ENCODE data around the gene HLF. TPM values are rescaled to one million over a fixed set of nuclear protein-coding genes. Genes with fewer than 3 reads are reported as not detected.

The HLF gene
- total RNA-seq, 1 experiment from 2014 or later, result 1.5 TPM

- Histone ChIP-seq H4K20me1 (ENCODE audit: insufficient read depth) (no peaks in the 10 kb centered on the region), H3K79me2 (ENCODE audit: insufficient read depth, low read length) (no peaks in the 10 kb centered on the region), H3K27me3 (ENCODE audit: insufficient read depth, low read length) (no peaks in the 10 kb centered on the region), H3K4me2 (ENCODE audit: low read length) (no peak overlapping the region), H3K9me2 (ENCODE audit: insufficient read depth) (no peaks in the 10 kb centered on the region), H3K4me3 (replicated peaks in 1 of 2; ENCODE audit: low read depth in 1 of 2, low read length in 2 of 2) (no peak overlapping the region), H3K4me1 (ENCODE audit: control insufficient read depth in 1 of 2, insufficient read depth in 2 of 2, low read length in 2 of 2) (peaks cover 12 to 16% of the 10 kb centered on the region in 2 experiments), H3K27ac (ENCODE audit: low read depth, low read length) (no peak overlapping the region), H3K9me3 (ENCODE audit: control insufficient read depth in 1 of 2, insufficient read depth in 1 of 2, low read depth in 1 of 2, low read length in 2 of 2) (no peaks in the 10 kb centered on the region), H3K36me3 (ENCODE audit: control insufficient read depth in 1 of 2, insufficient read depth in 2 of 2, low read length in 2 of 2) (no peaks in the 10 kb centered on the region), H3K9ac (ENCODE audit: low read length) (no peak overlapping the region), H2AFZ (ENCODE audit: low read depth, low read length, poor library complexity, severe bottlenecking) (no peak overlapping the region)
- DNase-seq (ENCODE audit: low read depth, low spot score), result no peak
- ATAC-seq, result no peak
- ChIA-PET CTCF (no interaction called here), RAD21 (ENCODE audit: low non-redundant PET in 1 of 2, low total read pairs in 2 of 2, uncharacterized antibody in 2 of 2, unreplicated experiment in 2 of 2) (no interaction called here), POLR2A (no interaction called here)
- TF ChIP-seq TCF7L2 (IDR thresholded peaks at IDR 0.05; ENCODE audit: borderline replicate concordance, extremely low read depth, insufficient read depth, insufficient read length) (no peak), ELF1 (IDR thresholded peaks at IDR 0.05; ENCODE audit: borderline replicate concordance, low read depth) (no peak), SRF (IDR thresholded peaks at IDR 0.05; ENCODE audit: low read depth) (no peak), MAX (IDR thresholded peaks at IDR 0.05) (no peak), YY1 (IDR thresholded peaks at IDR 0.05; ENCODE audit: extremely low read depth, insufficient replicate concordance, low read depth, low read length) (no peak), ATF3 (IDR thresholded peaks at IDR 0.05) (no peak), EGR1 (IDR thresholded peaks at IDR 0.05; ENCODE audit: low read depth) (no peak), SP1 (IDR thresholded peaks at IDR 0.05; ENCODE audit: low read depth) (no peak), SIN3A (IDR thresholded peaks at IDR 0.05; ENCODE audit: low read depth) (no peak), ZFX (IDR thresholded peaks at IDR 0.05) (no peak), FOSL1 (IDR thresholded peaks at IDR 0.05; ENCODE audit: low read depth) (no peak), POLR2AphosphoS5 (IDR thresholded peaks at IDR 0.05; ENCODE audit: low read depth, low read length) (no peak), EZH2 (IDR thresholded peaks at IDR 0.05) (no peak), CBX3 (IDR thresholded peaks at IDR 0.05; ENCODE audit: low read depth) (no peak), JUND (IDR thresholded peaks at IDR 0.05) (no peak), POLR2A (IDR thresholded peaks at IDR 0.05; ENCODE audit: borderline replicate concordance, extremely low read depth, insufficient read depth, insufficient read length) (no peak), RAD21 (IDR thresholded peaks at IDR 0.05; ENCODE audit: low read depth) (no peak)
- intact Hi-C loops (cut with micrococcal nuclease), result no loop called here
- no TSS peak for BruUV-seq (replicated peaks)
These were observed 23.7 kb upstream of the HLF start for GRCh38 chr17:55241097-55241496.

Measured in HCT116 (cell line).